Adrenal gland (tissue), 12 donors: Measurements from ENCODE around the gene KSR2. TPM values are rescaled to one million over a fixed set of nuclear protein-coding genes. Genes with fewer than 3 reads are reported as not detected.

Experiments
- DNase-seq, 7 donors: peaks; one replicate each; pipeline ENCODE4 v3.0.0-alpha.2; 2019 to 2020
- H3K27ac ChIP-seq, 5 donors: fragments of 200-600 bp; sonication (generic) in 4 of 5; 1 replicate in 3 of 5; 2 replicates in 2 of 5; pipeline versions ENCODE4 v1.5.1 to v1.8.0; 2016 to 2020; ENCODE audit warnings: mild to moderate bottlenecking in 1 of 5
- H3K27me3 ChIP-seq: fragments of 200-600 bp; 2 replicates; pipeline ENCODE4 v1.8.0; 2021
- H3K36me3 ChIP-seq, 2 donors: fragments of 200-600 bp; replicated peaks in 1 of 2; 1 replicate in 1 of 2; 2 replicates in 1 of 2; pipeline versions ENCODE4 v1.5.1 to v1.8.0; 2018 to 2022
- H3K4me1 ChIP-seq, 2 donors: fragments of 200-600 bp; replicated peaks in 1 of 2; 1 replicate in 1 of 2; 2 replicates in 1 of 2; pipeline versions ENCODE4 v1.5.1 to v1.8.0; 2018 to 2021
- H3K4me3 ChIP-seq, 4 donors: fragments of 200-600 bp; sonication (generic) in 3 of 4; one replicate each; pipeline ENCODE4 v1.5.1; 2016 to 2018
- H3K9me3 ChIP-seq, 3 donors: fragments of 200-600 bp; sonication (generic) in 1 of 3; replicated peaks in 1 of 3; 1 replicate in 2 of 3; 2 replicates in 1 of 3; pipeline versions ENCODE4 v1.5.1 to v1.8.0; 2016 to 2021
- POLR2A ChIP-seq, 2 donors: fragments of 450-650 bp; IDR thresholded peaks; one replicate each; pipeline ENCODE4 v1.6.1; 2017; ENCODE audit warnings: antibody characterized with exemption in 2 of 2, mild to moderate bottlenecking in 2 of 2, moderate library complexity in 1 of 2
- WGBS, 4 donors: extraction: QIAGEN DNeasy Blood & Tissue Kit in 2 of 4; methylation state at CpG; one replicate each; pipeline versions ENCODE4 v1.1.5 to v1.1.7; 2013 to 2017; 5-methylcytosine and 5-hydroxymethylcytosine counted together
- intact Hi-C, 2 donors: fragments of 100-400 bp; cut with DNase I; formaldehyde crosslinking; loops; one replicate each; pipeline versions ENCODE4 v1.14.1 to v1.15.0; 2022 to 2023
- polyA plus RNA-seq, 3 donors: library from polyadenylated mRNA; stranded (reverse); fragments of 200-250 nt in 2 of 3; fragments of 350-450 nt in 1 of 3; fragmentation: Illumina TruSeq in 1 of 3; extraction: RNeasy Lipid Tissue Mini Kit (QIAGEN cat#74804) in 1 of 3; gene quantifications; one replicate each; pipeline ENCODE4 v1.2.3, GENCODE V29; 2013 to 2014
- total RNA-seq, 9 donors: library from RNA; depleted of rRNA in 4 of 9; stranded (reverse); fragments of >200 nt in 4 of 9; fragments of 120-200 nt in 1 of 9; fragmentation: NEBNext Ultra II Directional in 1 of 9; extraction: Animal tissue kit (Norgen Biotek cat#: 25700) in 1 of 9; gene quantifications; one replicate each; pipeline versions ENCODE4 v1.1.0 to v1.2.4, GENCODE V29; 2013 to 2023
- TF ChIP-seq, protein P1 (sequence below), 6 experiments: fragments of 450-650 bp in 4 of 6; fragments of 200-600 bp in 2 of 6; sonication (generic) in 1 of 6; IDR thresholded peaks; 1 replicate in 5 of 6; 2 replicates in 1 of 6; pipeline versions ENCODE4 v1.5.1 to v1.8.0; 2016 to 2021; ENCODE audit warnings: antibody characterized with exemption in 6 of 6, mild to moderate bottlenecking in 2 of 6, moderate library complexity in 1 of 6
- donor health status: healthy with polysubstance abuse.
- donor health status: Bipolar disorder and iron deficiency.
- donor health status: DM: yes; HTN: yes; CAD: no.
- donor health status: DM: no; HTN: no; CAD: no.
- donor health status: DM: no; HTN: no; CAD: no.
- donor health status: DM: yes; HTN: yes; CAD: no.

Gene KSR2
- total and polyA plus RNA-seq, 12 donors, result 0.03 to 2.7 (median 0.84) TPM; not detected in 3

DNA sequence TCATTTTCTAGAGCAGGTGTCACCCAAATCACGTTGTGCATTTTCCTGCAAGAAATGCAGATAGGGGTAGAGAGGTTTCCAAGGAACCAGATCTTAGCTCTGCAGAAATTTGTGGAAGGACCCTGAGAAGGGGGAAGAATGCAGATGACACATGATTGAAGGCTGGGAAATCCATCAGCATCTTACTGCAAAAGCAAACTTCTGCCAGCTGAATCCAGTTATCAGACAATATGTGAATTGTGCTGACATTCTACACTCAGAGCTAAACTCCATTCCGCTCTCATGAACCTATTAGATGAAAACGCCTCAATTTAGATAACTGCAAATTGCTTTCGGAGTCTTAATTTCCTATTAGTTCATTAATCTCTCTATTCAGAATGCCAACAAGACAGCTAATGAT lies 396.0 kb downstream of the KSR2 start:
- Histone ChIP-seq H3K36me3 (no peaks in the 10 kb centered on the region), H3K4me3 (no peak overlapping the region), H3K27ac (no peak overlapping the region), H3K9me3 (no peaks in the 10 kb centered on the region), H3K4me1 (no peaks in the 10 kb centered on the region), H3K27me3 (no peaks in the 10 kb centered on the region)
- WGBS, 4 donors, result 74 to 78% (median 74%) methylated on average over 4 of the region's 4 CpGs
- TF ChIP-seq POLR2A (IDR thresholded peaks at IDR 0.05), result no peak
- TF ChIP-seq, protein P1, sequence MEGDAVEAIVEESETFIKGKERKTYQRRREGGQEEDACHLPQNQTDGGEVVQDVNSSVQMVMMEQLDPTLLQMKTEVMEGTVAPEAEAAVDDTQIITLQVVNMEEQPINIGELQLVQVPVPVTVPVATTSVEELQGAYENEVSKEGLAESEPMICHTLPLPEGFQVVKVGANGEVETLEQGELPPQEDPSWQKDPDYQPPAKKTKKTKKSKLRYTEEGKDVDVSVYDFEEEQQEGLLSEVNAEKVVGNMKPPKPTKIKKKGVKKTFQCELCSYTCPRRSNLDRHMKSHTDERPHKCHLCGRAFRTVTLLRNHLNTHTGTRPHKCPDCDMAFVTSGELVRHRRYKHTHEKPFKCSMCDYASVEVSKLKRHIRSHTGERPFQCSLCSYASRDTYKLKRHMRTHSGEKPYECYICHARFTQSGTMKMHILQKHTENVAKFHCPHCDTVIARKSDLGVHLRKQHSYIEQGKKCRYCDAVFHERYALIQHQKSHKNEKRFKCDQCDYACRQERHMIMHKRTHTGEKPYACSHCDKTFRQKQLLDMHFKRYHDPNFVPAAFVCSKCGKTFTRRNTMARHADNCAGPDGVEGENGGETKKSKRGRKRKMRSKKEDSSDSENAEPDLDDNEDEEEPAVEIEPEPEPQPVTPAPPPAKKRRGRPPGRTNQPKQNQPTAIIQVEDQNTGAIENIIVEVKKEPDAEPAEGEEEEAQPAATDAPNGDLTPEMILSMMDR (IDR thresholded peaks at IDR 0.05), result no peak
- intact Hi-C loops, result no loop called here
- DNase-seq, result no peak

DNA sequence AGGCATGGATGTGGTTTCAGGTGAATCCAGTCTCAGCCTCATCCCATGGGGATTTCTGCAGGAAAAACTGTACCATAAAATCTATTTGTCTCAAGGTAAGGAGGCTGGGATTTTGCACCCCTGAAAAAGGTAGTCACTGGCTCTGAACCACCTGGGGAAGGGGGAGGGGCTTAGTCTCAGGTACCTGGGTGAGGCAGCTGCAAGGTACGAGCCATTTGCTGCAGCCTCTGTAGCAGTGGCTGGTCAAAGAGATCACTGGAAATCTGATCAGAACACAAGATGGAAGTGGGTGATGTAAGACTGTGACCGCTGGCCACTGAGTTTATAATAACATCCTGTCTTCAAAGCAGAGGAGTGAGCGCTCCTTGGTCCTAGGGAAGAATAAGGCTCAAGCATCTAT lies 397.5 kb downstream of the KSR2 start:
- intact Hi-C loops, result no loop called here
- Histone ChIP-seq H3K9me3 (no peaks in the 10 kb centered on the region), H3K27me3 (no peaks in the 10 kb centered on the region), H3K36me3 (no peaks in the 10 kb centered on the region), H3K27ac (no peak overlapping the region), H3K4me1 (no peaks in the 10 kb centered on the region), H3K4me3 (no peak overlapping the region)
- WGBS, 4 donors, result 63 to 72% (median 70%) methylated on average over 3 of the region's 3 CpGs
- TF ChIP-seq POLR2A (IDR thresholded peaks at IDR 0.05), result no peak
- TF ChIP-seq, protein P1 (IDR thresholded peaks at IDR 0.05), result no peak
- DNase-seq, result no peak

DNA sequence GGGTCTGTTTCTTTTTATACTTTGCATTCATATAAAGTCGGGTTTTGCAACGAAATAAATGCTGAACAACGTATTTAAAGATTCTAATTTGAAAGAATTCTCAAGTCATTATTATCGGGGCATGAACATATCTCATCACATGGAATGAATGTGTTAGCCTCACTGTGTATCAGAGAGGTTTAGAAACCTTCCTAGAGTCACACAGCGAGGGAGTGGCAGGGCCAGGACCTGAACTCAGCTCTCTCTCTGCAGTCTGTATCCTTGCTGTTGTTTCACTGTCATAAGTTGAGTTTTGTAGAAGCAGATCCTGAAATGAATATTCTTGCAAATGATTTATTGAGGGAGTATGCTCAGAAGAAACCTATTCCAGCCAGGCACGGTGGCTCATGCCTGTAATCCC lies 398.2 kb downstream of the KSR2 start:
- H3K4me3 ChIP-seq, result no peak overlapping the region
- no peaks in the 10 kb centered on the region for H3K9me3 ChIP-seq
- 84 to 90% (median 86%) methylated on average over 6 of the region's 6 CpGs for WGBS, 4 donors
- H3K27me3 ChIP-seq, result no peaks in the 10 kb centered on the region
- TF ChIP-seq, protein P1 (IDR thresholded peaks at IDR 0.05), result no peak
- TF ChIP-seq POLR2A (IDR thresholded peaks at IDR 0.05), result no peak
- H3K27ac ChIP-seq, result no peak overlapping the region
- no peak for DNase-seq
- no peaks in the 10 kb centered on the region for H3K36me3 ChIP-seq
- intact Hi-C loops, result no loop called here
- H3K4me1 ChIP-seq, result no peaks in the 10 kb centered on the region

DNA sequence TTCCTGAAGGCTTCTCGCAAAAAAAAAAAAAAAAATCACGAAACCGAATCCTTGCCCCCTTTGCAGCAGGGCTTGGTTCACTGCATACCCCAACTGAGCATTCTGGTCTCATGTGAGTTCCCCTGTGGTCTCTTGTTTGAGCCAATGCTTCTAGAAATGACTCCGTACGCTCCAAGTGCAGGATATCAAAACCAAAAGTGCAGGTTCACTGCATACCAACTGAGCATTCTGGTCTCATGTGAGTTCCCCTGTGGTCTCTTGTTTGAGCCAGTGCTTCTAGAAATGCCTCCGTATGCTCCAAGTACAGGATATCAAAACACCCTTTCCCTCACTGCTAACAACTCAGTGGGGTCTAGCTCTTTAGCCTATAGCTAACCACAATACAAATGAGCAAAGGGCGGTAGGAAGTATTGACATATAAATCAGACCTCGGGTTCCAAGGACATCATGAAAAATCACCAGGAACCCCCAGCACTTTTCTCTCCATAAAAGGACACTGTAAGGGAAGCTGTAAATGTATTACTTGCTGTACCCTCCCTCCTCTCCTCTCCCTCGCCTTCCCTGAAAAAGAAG lies 401.1 kb downstream of the KSR2 start:
- H3K27me3 ChIP-seq, result no peaks in the 10 kb centered on the region
- no peak for DNase-seq
- 56 to 65% (median 61%) methylated on average over 9 of the region's 9 CpGs for WGBS, 4 donors
- H3K4me1 ChIP-seq, result no peaks in the 10 kb centered on the region
- intact Hi-C loops, result no loop called here
- no peak overlapping the region for H3K4me3 ChIP-seq
- TF ChIP-seq, protein P1 (IDR thresholded peaks at IDR 0.05), result no peak
- TF ChIP-seq POLR2A (IDR thresholded peaks at IDR 0.05), result no peak
- no peaks in the 10 kb centered on the region for H3K9me3 ChIP-seq
- no peak overlapping the region for H3K27ac ChIP-seq
- no peaks in the 10 kb centered on the region for H3K36me3 ChIP-seq
